Panc1 (cell line): Measurements from ENCODE around the gene CLPTM1. TPM values are rescaled to one million over a fixed set of nuclear protein-coding genes. Genes with fewer than 3 reads are reported as not detected.

ENCODE experiments used
- ATAC-seq: fragments of 200-7000 bp; cut with Tn5 transposase; 2 replicates; pipeline ENCODE4 v1.9.1; 2020; ENCODE audit warnings: mild to moderate bottlenecking, moderate library complexity
- BruUV-seq: library from RNA; stranded (reverse); fragments of 400-500 nt; replicated peaks from 2 replicates; lab custom pipeline; 2021; lab: Mats Ljungman, UMichigan
- CTCF ChIA-PET: fragments of 300-600 bp; sonication (Branson Sonifier 250); formaldehyde crosslinking; loops from one replicate; lab custom pipeline; 2022; ENCODE audit warnings: antibody characterized with exemption; lab: Charles Lee
- POLR2A ChIA-PET: fragments of 300-600 bp; sonication (Branson Sonifier 250); formaldehyde crosslinking; loops from one replicate; lab custom pipeline; 2022; ENCODE audit warnings: antibody characterized with exemption; lab: Charles Lee
- DNase-seq: peaks from one replicate; pipeline ENCODE4 v3.0.0-alpha.2; 2010; ENCODE audit warnings: low read depth, low spot score
- H3K27ac ChIP-seq: 2 replicates; pipeline ENCODE4 v1.5.1; 2011; ENCODE audit warnings: mild to moderate bottlenecking, low read length, inconsistent platforms
- H3K27me3 ChIP-seq: fragments of 200-500 bp; sonication (Bioruptor generic); 2 replicates; pipeline ENCODE4 v1.6.0; 2014; ENCODE audit warnings: low read length, inconsistent platforms; ENCODE audit not compliant: control insufficient read depth, insufficient read depth
- H3K36me3 ChIP-seq: fragments of 200-500 bp; sonication (Bioruptor generic); 2 replicates; pipeline ENCODE4 v1.5.1; 2014; ENCODE audit warnings: inconsistent platforms, mild to moderate bottlenecking, low read length, moderate library complexity; ENCODE audit not compliant: control insufficient read depth, insufficient read depth
- H3K4me1 ChIP-seq: 2 replicates; pipeline ENCODE4 v1.5.1; 2011; ENCODE audit warnings: inconsistent platforms, mild to moderate bottlenecking, low read length, moderate library complexity; ENCODE audit not compliant: control insufficient read depth, insufficient read depth
- H3K4me3 ChIP-seq, 2 experiments: 2 replicates each; pipeline ENCODE4 v1.5.1; 2011 to 2012; ENCODE audit warnings: low read depth in 2 of 2, low read length in 2 of 2, mild to moderate bottlenecking in 2 of 2, inconsistent platforms in 1 of 2, moderate library complexity in 1 of 2
- H3K9me3 ChIP-seq: fragments of 200-500 bp; sonication (Bioruptor generic); 2 replicates; pipeline ENCODE4 v1.5.1; 2014; ENCODE audit warnings: low read depth, mild to moderate bottlenecking, inconsistent platforms, low read length, moderate library complexity; ENCODE audit not compliant: control insufficient read depth, insufficient read depth
- POLR2AphosphoS5 ChIP-seq: IDR thresholded peaks from 2 replicates; pipeline ENCODE4 v1.6.1; 2012; ENCODE audit warnings: mild to moderate bottlenecking, low read depth, low read length, moderate library complexity
- REST ChIP-seq, 2 experiments: IDR thresholded peaks; 2 replicates each; pipeline ENCODE4 v1.6.1; 2011 to 2012; ENCODE audit warnings: low read depth in 2 of 2, control low read depth in 1 of 2, low read length in 1 of 2, mild to moderate bottlenecking in 1 of 2, moderate library complexity in 1 of 2; ENCODE audit not compliant: insufficient read depth in 1 of 2
- SIN3A ChIP-seq: IDR thresholded peaks from 2 replicates; pipeline ENCODE4 v1.6.1; 2012; ENCODE audit warnings: low read depth, mild to moderate bottlenecking, low read length, moderate library complexity, borderline replicate concordance; ENCODE audit not compliant: insufficient read depth
- TCF7L2 ChIP-seq: IDR thresholded peaks from 2 replicates; pipeline ENCODE4 v1.6.1; 2011; ENCODE audit warnings: mild to moderate bottlenecking, low read depth, low read length, inconsistent platforms
- in situ Hi-C: cut with HindIII; loops from 2 replicates; pipeline ENCODE4 v1.10.0; 2016; ENCODE audit warnings: low sequenced_read_pairs, low pct_unique_long_range_greater_than_20kb
- intact Hi-C: fragments of 100-400 bp; cut with micrococcal nuclease; formaldehyde crosslinking; loops from one replicate; pipeline ENCODE4 v1.10.0; 2022; ENCODE audit not compliant: unreplicated experiment
- total RNA-seq: library from RNA; stranded (reverse); gene quantifications from one replicate; pipeline ENCODE4 v1.2.1, GENCODE V29; 2021; ENCODE audit not compliant: unreplicated experiment
- TF ChIP-seq, protein P1 (sequence below): fragments of 450-650 bp; IDR thresholded peaks from 2 replicates; pipeline ENCODE4 v1.5.1; 2017; ENCODE audit warnings: mild to moderate bottlenecking

The CLPTM1 gene
- total RNA-seq, 1 experiment from 2014 or later = 98.4 TPM

GRCh38 chr19:44951179-44952159 is 3.7 kb upstream of the CLPTM1 start:
- no peaks in the 10 kb centered on the region for H3K27me3 ChIP-seq
- CTCF ChIA-PET = interaction anchor here (0.7 to 0.8 kb wide), 2 partner anchors 48 to 378 kb away, joined by 4 to 6 read pairs; no protein-coding TSS in a partner anchor
- DNase-seq (no peak), ATAC-seq (peak; percentile 49; the same call in 1 of the 2 replicates)
- intact Hi-C loops = loop anchor here (5.0 kb wide), 1 partner anchor 49 kb away; no protein-coding TSS in a partner anchor
- H3K4me3 ChIP-seq = no peak overlapping the region
- no peaks in the 10 kb centered on the region for H3K9me3 ChIP-seq
- H3K27ac ChIP-seq = no peak overlapping the region
- POLR2A ChIA-PET = no interaction called here
- peaks cover 6% of the 10 kb centered on the region; the same call in 1 of the 2 replicates for H3K4me1 ChIP-seq
- BruUV-seq = no TSS peak
- in situ Hi-C loops = no loop called here
- H3K36me3 ChIP-seq = no peaks in the 10 kb centered on the region; the same call in 1 of the 2 replicates
- no peak for TF ChIP-seq SIN3A
- TF ChIP-seq, protein P1, sequence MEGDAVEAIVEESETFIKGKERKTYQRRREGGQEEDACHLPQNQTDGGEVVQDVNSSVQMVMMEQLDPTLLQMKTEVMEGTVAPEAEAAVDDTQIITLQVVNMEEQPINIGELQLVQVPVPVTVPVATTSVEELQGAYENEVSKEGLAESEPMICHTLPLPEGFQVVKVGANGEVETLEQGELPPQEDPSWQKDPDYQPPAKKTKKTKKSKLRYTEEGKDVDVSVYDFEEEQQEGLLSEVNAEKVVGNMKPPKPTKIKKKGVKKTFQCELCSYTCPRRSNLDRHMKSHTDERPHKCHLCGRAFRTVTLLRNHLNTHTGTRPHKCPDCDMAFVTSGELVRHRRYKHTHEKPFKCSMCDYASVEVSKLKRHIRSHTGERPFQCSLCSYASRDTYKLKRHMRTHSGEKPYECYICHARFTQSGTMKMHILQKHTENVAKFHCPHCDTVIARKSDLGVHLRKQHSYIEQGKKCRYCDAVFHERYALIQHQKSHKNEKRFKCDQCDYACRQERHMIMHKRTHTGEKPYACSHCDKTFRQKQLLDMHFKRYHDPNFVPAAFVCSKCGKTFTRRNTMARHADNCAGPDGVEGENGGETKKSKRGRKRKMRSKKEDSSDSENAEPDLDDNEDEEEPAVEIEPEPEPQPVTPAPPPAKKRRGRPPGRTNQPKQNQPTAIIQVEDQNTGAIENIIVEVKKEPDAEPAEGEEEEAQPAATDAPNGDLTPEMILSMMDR = peak; percentile 86

- H3K36me3 ChIP-seq = no peaks in the 10 kb centered on the region; the same call in 1 of the 2 replicates
- POLR2A ChIA-PET = interaction anchor here (0.6 kb wide), 1 partner anchor 757 kb away, joined by 8 read pairs; no protein-coding TSS in a partner anchor
- peak overlapping the region; percentile 97 to 98 for H3K4me3 ChIP-seq
- TF ChIP-seq TCF7L2 (no peak), REST (IDR thresholded peaks at IDR 0.05; ENCODE audit: insufficient read depth in 1 of 2, low read depth in 2 of 2, low read length in 1 of 2) (no peak), SIN3A (no peak), POLR2AphosphoS5 (no peak)
- TF ChIP-seq, protein P1 = no peak
- CTCF ChIA-PET = interaction anchor here (0.9 kb wide), 1 partner anchor 51 kb away, joined by 4 read pairs; no protein-coding TSS in a partner anchor
- peaks cover 7% of the 10 kb centered on the region; the same call in 1 of the 2 replicates for H3K4me1 ChIP-seq
- ATAC-seq (no peak), DNase-seq (no peak)
- in situ Hi-C loops (no loop called here), intact Hi-C loops (loop anchor here (5.0 kb wide), 1 partner anchor 52 kb away; no protein-coding TSS in a partner anchor)
- peak overlapping the region; percentile 99 for H3K27ac ChIP-seq
- no peaks in the 10 kb centered on the region for H3K27me3 ChIP-seq
- no TSS peak for BruUV-seq
- no peaks in the 10 kb centered on the region for H3K9me3 ChIP-seq
Measured at GRCh38 chr19:44954278-44954648, 917 bp upstream of the CLPTM1 start.
